Measurements from ENCODE around the gene CERK.

- TF ChIP-seq CTCF (conservative IDR thresholded peaks at IDR 0.05) (no peak), EZH2 (IDR thresholded peaks at IDR 0.05; ENCODE audit: low read depth) (no peak)
Measured at GRCh38 chr22:46754826-46755225, 16.8 kb upstream of the CERK start.

Data from PC-9 (cell line).